HG03066 (cell line): ENCODE measurements around the gene DTD1.

Experiments
- ATAC-seq: cut with Tn5 transposase; IDR thresholded peaks from one replicate; pipeline ENCODE4 v1.9.1; 2021; ENCODE audit warnings: low read depth; ENCODE audit not compliant: unreplicated experiment

DTD1 gene

DNA sequence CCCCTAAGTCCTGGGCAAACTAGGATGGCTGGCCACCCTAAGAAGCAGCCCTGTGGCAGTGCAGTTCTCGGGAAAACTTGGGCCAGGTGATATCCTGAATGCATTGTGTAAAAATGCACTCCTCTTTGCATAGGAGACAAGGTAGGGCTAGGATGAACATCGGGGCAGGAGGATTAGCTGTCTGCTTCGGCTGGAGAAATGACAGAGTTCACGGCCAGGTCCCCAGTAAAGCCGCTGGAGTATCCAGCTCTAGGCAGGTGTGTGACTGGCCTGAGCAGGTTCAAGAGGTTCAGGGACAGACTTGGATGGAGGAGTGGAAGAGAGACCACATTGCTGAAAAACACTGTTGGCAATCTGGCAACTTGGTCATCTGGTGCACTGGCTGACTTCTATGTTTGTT, 26.4 kb downstream of the DTD1 start:
- no peak for ATAC-seq

DNA sequence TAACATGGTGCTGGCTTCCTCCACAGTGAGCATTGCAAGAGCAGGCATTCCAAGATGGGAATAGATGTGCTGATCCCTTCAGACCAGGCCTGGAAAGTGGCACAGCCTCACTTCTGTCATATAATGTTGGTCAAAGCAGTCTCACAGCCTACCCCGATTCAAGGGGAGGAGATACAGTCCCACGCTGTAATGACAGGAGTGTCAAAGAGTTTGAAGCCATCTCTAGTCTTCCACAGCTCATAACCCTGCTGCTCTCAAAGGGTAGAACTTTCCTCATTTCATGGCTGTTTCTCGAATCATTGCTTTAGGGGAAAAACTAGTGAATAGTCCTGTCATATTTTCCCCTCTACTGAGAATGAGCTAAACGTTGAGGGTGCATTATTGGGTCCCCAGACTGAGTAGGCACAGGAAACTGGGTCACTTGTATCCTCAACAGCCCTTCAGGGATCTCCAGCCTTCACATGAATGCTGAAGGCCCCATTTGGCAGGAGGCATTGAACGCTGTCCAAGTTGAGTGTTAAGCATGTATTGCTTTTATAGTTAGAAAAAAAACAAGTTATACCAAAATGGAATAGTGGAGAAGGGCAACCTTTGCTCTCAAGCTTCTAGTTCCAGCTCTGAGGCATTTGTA, 27.3 kb downstream of the DTD1 start:
- no peak for ATAC-seq

DNA sequence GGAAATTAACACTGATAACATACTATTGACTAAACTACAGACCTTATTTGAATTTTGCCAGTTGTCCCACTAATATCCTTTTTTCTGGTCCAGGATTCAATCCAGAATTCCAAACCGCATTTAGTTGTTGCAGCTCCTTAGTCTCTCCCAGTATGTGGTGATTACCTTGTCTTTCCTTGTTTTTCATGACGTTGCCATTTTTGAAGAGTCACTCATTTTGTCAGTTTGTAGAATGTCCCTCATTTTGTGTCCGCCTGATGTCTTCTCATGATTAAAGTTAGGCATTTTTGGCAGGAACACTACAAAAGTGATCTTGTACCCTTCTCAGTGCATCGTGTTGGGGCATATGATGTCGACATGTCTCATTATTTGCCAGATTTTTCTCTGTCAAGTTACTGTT, 33.1 kb downstream of the DTD1 start:
- ATAC-seq, result no peak

DNA sequence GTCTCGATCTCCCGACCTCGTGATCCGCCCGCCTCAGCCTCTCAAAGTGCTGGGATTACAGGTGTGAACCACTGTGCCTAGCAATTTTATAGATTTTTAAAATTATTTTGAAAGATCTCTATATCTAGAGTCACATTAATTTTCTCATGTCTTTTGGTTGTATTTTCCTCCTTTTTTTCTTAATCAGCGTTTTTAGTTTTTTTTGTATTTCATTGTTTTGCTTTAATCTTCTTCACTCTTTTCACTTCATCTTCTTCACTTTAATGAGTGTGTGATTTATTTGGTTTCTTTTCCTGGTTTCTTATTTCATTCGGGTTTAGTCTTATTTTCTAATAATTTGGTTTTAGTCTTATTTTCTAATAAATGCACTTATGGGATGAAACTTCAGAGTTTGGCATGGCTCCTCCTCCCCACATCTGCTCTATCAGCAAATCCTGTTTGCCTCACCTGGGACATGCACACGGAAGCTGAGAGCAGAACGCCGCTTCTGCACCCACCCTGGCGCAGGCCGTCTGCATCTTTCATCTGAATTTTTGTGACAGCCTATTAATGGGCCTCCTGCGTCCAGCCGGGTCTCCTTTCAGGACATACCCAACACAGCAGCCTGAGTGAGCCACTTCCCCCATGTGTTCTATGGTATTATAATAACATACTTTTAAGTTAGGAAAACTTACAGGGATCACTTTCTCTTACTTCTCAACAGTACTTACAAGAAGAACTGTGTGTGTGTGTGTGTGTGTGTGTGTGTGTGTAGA, 35.5 kb downstream of the DTD1 start:
- ATAC-seq, result no peak

DNA sequence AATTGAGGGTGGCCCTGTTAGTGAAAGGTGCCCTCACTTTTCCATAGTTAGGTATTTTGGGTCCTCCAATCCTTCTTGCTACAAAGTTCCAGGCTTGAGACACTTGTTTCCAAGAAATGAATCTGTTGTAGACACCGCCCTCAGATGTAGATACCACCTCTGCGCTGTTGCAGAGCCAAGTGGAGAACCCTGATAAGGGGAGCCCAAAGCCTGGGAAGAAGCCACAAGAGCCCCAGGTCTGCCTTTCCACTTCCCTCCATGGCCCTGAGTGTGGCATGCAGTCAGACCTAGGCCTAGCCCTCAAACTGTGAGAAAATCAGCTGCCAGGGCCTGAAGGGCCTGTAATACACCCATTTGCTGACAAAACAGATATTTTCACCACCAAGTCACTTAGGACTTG, 37.1 kb downstream of the DTD1 start:
- no peak for ATAC-seq

DNA sequence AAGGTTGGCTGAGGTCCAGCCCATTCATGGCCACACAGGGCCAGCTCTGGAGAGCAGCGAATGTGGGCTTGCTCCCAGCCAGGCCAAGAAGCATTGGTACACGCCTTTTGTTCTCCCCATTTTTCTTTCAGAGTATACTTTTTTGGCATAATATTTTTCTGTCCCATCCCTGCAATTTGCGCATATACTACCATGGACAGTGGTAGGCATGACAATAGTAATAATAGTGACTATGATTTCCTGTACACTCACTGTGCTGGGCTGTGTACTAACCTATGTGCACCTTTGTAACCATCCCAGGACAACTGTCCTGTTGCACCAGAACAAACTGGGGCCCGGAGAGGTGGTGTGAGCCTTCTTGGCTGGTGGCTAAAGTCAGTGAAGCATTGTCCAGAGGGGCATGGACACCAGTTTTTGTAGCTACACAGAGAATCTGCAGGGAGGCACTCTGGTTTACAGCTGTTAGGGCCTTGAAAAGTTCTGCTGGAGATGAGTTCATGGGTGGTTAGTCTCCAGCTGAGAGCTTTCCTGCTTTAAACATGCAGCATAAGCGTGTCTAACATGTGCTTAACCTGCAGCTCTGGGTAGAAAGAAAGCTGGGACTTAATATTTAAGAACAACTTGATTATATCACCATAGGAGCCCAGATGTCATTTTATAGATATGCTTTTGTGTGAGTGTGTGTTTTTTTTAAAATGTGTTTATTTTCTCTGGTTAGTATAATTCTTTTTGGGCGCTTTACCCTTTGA, 38.2 kb downstream of the DTD1 start:
- no peak for ATAC-seq

DNA sequence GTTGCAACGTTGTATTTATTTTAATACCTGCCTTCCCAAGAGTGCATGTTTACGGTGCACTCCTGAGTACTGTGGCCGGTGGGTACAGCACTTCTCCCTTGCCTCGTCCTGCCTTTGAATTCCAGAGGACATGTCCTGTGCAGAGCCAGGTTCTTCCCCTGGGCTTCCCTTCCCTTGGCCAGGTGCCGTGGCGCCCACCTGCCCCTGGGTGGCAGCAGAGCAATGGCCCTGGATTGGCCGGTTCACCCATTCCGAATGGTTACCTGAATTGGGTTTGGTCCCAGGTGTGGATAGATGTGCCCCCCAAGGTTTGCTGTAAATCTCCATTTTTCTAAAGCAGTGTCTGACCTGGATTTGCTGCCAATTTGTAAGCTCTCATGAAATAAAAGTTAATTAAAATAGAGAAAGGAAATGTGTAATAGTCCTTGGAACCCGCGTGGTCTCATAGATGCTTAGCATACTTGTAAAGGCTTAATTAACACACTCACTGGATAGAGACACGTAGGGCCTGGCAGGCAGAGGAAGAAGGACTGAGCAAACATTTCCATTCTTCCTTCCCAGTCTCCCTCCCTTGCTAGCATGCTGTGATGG, 40.6 kb downstream of the DTD1 start:
- no peak for ATAC-seq

DNA sequence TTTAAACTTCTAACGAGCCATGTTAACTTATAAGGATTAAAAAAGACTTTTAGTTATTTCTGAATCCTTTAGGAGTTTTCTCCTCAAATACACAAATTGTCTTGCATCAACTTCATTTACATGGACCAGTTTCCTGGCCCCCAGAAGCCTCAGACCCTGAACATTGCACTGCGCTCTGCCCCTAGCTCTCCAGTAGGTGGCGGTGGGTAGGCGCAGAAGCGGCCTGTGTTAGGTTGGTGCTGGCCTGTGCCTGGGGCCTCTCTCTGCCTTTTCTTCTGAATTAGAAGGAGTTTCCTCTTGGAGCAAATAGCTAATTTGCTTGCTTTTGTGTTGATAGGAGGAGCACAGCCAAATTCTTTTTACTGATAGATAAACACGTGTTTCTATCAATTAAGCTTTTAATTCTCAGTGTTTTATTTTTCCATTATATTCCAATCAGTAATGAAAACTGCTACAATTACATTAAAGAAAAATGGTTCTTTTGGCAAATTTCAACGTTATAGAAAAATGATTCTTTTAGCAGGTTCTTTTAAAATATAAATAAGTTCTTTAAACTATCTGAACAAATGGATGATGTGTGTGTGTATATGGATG, 44.4 kb downstream of the DTD1 start:
- no peak for ATAC-seq

DNA sequence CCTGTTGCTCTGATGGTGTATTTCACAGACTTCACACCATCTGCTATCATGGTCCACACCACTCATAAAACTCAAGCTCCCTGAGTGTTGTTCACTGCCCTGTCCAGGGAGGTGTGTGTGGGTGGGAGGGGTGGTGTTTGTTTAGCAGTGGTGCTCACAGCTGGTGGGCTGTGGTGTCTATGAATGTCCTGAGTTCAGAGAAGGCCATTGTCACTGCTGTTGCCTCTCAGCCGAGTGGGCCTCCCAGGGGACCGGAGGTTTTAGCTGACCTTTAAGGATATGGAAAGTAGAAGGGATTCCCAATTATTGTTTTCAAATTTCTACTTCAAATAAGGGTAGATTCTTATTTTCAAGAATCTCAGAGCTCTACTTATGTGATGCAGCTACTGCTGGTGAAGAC, 45.6 kb downstream of the DTD1 start:
- ATAC-seq, result no peak

DNA sequence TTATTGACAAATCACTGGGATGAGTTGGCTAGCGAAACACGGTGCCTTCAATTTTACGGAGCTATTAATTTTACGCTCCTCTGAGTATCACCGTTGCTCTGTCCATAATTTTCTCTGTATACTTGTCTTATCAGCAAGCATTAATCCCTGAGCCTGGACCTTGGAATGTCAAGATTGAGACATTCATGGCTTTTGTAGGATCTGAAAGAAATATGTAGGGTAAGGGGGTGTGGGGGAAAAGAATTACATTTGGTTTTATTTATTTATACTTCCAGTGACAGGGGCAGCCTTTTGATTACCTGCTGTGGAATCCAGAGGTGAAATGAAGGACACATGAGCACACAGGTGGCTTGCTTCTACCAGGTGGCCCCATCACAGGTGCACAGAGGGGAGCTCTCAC, 46.6 kb downstream of the DTD1 start:
- no peak for ATAC-seq

DNA sequence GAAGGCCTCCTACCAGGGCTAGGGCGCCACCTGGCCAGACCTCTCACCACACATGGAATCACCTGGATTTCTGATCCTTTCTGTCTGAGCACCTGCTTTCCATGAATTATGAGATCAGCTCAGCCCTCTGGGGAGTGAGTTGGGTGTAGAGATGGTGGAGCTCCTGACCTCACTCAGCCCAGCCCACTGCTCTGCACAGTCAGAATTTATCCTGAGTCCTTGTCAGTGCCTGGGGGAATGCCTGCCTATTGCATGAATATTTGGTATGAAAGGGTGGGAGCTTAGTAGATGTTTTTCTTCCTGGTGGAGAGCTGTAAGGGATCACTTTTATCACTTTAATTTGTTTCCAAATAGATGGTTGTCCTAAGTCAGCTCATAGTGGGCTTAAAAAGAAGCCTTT, 47.5 kb downstream of the DTD1 start:
- no peak for ATAC-seq

DNA sequence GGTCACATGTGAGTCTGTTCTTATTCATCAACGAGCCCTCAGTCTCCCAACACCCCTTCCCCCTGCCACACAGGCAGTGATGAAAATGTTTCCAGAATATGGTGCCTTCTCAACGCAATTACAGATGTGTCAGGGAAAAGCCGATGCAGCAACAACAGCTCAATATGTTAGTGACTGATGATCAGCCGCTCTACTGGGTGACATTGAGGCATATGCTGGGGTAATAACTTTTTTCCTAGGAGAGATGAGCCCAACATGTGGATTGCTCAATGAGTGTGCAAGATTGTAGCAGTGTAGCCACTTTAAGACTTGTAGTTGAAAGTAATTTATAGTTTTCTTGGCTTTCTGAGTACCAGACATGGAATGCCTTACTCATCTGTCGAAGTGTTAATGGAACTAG, 49.4 kb downstream of the DTD1 start:
- no peak for ATAC-seq

DNA sequence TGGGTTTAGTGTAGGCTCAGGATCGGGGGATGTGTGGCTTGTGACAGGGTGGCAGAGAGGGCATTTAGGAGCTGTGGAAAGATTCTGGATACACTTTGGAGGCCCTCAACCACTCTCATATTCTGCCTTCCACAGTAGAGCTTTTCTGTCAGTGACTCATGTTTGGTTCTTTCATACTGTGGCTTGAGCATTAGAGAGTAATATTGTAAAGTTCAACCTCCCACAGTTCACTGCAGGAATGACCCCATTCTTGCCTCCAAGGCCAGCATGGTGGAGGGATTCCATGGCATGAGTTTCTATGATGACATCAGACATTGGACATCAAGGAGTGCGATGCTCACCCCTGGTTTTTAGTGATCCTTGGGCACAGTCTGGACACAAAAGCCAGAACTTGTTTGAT, 50.9 kb downstream of the DTD1 start:
- ATAC-seq, result no peak

DNA sequence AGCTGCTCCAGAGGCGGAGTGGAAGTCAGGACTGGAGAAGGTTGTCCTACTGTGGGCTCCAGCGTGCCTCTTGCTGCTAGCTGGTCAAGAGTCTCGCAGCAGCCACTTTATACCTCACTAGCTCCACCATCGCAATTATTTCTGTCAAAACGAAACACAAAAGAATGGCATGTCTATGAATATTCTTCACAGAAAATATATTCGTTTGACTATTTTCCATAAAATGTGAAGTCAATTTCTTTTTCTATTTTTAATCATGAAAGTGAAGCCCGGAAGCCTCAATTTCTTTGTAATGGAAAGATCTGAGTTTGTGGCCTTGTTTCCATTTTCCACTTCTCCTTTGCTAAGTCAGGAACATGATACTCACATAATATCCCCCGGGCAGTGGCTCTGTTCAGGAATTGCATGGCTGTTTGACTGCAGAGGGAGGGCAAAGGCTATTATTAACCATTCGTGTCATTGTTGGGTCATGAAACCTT, 51.7 kb downstream of the DTD1 start:
- ATAC-seq, result no peak

DNA sequence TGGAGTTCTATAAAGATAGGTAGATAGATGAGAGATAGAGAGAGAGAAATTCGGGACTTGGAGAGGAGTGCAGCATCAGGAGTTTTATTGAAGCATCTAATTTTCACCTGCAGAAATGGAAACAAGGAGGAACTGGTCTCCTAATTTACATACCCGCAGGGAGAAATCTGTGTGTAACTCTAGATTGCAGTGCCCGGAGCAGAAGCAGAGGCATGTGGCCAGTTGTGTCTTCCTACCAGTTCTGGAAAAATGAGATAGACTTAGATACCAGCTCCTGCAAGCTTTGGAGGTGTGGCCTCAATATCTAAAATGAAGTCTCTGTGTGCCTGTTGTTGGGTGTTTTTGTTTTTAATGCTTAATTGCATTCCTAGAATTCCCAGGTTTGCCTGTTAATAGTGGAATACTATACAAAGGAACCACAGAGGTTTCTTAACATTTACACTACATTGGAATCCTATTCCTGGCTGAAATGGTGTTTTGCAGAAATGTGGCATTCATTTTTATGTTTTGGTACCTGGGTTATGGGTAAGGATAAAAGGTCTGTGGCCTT, 57.4 kb downstream of the DTD1 start:
- no peak for ATAC-seq

DNA sequence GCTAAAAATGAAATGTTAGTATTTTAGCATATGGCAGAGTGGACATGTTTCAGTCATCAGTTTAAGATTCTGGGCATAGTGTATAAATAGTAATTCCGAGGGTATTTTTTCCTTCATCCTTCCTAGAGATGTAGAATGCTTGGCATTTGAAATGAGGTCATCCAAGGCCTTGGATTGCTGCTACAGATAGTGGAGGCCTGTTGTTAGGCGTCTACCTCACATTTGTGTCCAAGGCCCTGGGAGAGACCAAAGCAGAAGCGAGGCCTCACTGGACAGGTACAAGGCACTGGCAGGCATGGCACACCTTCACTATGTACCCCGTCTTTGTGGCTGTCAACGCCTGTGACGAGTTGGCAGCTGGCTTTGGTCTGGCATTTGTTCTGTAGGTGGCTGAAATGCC, 58.0 kb downstream of the DTD1 start:
- ATAC-seq, result no peak

DNA sequence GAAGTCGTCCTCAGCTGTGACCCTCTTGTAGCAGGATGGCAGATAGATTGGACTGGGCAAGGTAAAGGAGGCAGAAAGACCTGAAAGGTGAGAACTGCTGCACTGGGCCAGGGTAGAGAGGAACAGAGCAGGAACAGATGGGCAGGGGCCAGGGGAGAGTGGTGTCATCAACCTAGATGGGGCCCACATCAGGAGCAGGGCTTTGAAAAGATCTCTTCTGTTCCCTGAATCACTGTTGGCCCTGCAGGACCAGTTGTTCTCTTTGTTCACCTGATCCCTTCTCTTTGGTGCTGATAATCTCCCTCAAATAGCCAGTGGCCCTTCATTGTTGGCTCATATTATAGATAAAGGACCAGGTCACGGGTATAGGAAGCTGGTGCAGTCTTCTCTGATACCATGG, 59.9 kb downstream of the DTD1 start:
- no peak for ATAC-seq

DNA sequence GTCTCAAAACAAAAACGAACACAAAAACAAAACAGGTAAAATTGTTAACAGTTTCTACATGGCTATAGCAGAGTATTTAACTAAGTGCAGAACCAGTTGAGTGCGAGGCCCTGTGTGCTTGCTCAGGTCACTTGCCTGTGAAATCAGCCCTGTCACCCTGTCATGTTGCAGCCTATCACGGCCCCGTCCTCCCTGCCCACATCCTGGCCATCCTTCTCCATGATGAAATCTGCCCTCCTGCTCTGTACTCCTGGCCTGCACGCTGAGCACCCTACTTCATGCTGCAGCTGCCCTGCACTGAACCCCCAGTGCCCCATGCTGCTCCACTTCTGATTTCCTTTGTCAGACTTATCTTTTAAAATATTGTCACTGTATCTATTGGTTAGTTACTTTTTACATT, 62.4 kb downstream of the DTD1 start:
- ATAC-seq, result no peak

DNA sequence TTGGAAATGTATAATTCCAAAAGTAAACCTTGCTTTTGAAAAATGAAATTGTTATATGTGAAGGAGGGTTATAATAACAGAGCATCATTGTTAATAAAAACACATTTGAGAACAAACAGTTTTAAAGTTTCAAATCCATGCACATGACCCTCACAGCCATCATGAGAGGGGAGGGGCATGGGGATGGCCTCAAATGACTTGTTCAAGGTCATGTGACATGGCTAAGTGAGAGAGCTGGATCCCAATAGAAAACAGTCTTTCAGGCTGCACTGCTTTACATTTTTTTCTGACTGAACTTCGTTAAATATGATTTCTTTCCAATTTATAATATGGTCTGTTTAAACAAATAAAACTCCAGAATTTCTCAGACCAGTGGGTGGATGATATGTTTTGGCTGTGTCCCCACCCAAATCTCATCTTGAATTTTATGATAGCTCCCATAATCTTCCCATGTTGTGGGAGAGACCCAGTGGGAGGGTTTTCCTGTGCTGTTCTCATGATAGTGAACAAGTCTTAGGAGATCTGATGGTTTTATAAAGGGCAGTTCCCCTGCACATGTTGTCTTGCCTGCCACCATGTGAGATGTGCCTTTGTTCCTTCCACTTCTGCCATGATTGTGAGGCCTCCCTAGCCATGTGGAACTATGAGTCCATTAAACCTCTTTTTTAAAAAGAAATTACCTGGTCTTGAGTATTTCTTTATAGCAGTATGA, 66.0 kb downstream of the DTD1 start:
- ATAC-seq, result no peak

DNA sequence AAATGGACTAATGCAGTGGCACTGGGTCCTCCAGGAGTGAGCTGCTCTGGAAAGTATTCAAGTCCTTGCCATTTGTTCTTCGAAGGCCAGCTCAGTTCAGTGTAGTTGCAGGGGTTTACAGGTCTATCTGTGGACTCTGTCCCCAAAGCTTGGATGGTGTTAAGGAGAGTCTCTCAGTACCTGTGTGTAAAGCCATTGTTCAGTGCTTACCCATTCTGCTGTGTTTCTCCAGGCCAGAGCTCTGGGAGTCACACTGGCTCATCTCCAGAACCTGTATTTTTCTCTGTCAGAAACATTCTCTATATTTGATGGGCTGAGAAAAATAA, 66.6 kb downstream of the DTD1 start:
- ATAC-seq, result no peak
